Nephron progenitor cell (in vitro differentiated cells): ENCODE results near the gene AP4B1.
"Not testable (repeated sequence)": the region's sequence is repeated elsewhere in the genome, so short reads cannot be mapped to it uniquely, and the experiment has no call there.

Experiments used
- DNase-seq: peaks from one replicate; pipeline ENCODE4 v3.0.0; 2021
- H3K27ac Mint-ChIP-seq: 2 replicates; pipeline ENCODE4 v1.8.0; 2021; ENCODE audit warnings: mild to moderate bottlenecking, moderate library complexity, mixed read lengths
- H3K27me3 Mint-ChIP-seq: 2 replicates; pipeline ENCODE4 v1.8.0; 2021; ENCODE audit warnings: mild to moderate bottlenecking, low read depth, mixed read lengths; ENCODE audit not compliant: poor library complexity
- H3K36me3 Mint-ChIP-seq: 2 replicates; pipeline ENCODE4 v1.8.0; 2021; ENCODE audit warnings: low read depth, mixed read lengths
- H3K4me1 Mint-ChIP-seq: 2 replicates; pipeline ENCODE4 v1.8.0; 2021; ENCODE audit warnings: mixed read lengths
- H3K4me3 Mint-ChIP-seq: 2 replicates; pipeline ENCODE4 v1.8.0; 2021; ENCODE audit warnings: mild to moderate bottlenecking, moderate library complexity, mixed read lengths
- H3K9me3 Mint-ChIP-seq: 2 replicates; pipeline ENCODE4 v1.8.0; 2021; ENCODE audit warnings: mild to moderate bottlenecking, moderate library complexity, mixed read lengths
- TF ChIP-seq, protein P1 (sequence below): fragments of 200-600 bp; sonication (generic); IDR thresholded peaks from 2 replicates; pipeline ENCODE4 v1.5.0; 2021; ENCODE audit warnings: antibody characterized with exemption

Gene AP4B1

DNA sequence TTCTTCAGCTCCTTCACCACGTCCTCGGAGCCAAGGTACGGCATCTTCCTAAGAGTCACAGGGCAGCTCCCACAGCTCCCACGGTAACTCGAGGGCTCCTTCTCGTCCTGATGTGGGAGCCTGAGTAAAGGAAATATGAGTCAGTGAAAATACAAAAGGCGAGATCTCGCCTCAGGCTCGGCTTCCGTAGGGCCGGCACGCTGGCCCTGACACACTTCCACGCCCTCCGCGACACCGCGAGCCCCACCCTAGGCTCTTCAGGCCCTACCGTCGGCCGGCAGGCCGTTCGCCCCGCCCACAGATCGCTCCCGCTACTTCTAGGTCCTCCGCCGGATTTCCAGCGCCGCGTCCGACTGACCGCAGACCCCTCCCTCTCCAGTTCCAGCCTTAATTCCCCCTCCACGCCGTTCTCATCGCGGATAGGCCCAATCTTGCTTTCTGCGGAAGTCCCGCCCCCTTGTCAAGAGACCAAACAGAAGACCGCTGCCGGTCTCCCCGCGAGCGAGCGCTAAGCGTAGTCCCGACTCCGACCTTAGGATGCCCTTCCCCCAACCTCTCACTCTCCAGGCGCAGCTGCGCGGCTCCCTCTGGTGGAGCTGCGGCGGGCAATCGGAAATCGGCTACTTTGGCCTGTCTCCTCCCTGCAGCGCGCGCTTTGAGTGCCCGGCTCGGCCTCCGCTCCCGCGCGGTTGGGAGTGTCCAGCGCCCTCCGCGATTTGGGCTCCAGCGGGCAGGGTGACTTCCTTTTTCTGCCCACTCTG, at the start of gene AP4B1, which contains the start of gene DCLRE1B:
Gene AP4B1, minus strand, starts transcription at position 126 of the 761 bp plus-strand sequence. Its CDS starts 82 bp downstream, at position 44.
Gene DCLRE1B, plus strand, starts transcription at position 653 of the 761 bp plus-strand sequence. CDS start 261 bp downstream, outside the sequence.
- Mint-ChIP-seq H3K9me3 (no peaks in the 10 kb centered on the region), H3K27me3 (peaks cover 3% of the 10 kb centered on the region), H3K36me3 (peaks cover 25% of the 10 kb centered on the region), H3K4me1 (peaks cover 22% of the 10 kb centered on the region), H3K27ac (peak within 1 kb of the TSS; percentile 98), H3K4me3 (peak within 1 kb of the TSS; percentile 99)
- DNase-seq: peak; percentile 95
- TF ChIP-seq, protein P1, sequence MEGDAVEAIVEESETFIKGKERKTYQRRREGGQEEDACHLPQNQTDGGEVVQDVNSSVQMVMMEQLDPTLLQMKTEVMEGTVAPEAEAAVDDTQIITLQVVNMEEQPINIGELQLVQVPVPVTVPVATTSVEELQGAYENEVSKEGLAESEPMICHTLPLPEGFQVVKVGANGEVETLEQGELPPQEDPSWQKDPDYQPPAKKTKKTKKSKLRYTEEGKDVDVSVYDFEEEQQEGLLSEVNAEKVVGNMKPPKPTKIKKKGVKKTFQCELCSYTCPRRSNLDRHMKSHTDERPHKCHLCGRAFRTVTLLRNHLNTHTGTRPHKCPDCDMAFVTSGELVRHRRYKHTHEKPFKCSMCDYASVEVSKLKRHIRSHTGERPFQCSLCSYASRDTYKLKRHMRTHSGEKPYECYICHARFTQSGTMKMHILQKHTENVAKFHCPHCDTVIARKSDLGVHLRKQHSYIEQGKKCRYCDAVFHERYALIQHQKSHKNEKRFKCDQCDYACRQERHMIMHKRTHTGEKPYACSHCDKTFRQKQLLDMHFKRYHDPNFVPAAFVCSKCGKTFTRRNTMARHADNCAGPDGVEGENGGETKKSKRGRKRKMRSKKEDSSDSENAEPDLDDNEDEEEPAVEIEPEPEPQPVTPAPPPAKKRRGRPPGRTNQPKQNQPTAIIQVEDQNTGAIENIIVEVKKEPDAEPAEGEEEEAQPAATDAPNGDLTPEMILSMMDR: no peak

DNA sequence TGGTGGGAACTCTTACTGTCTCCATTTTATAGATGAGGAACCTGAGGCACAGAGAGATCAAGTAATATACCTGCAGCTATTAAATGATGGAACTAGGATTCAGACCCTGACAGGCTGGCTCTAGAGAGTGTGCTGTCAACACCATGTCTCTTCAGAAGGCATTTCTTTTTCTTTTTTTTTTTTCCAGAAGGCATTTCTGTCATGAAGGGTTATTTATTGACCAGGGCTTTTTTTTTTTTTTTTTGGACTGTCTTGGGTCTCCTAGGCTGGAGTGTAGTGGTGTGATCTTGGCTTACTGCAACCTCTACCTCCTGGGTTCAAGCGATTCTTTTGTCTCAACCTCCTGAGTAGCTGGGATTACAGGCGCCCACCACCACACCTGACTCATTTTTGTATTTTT, 47.1 kb upstream of the AP4B1 start:
- Mint-ChIP-seq H3K36me3 (peaks cover 28% of the 10 kb centered on the region), H3K27ac (no peak overlapping the region), H3K4me1 (peaks cover 20% of the 10 kb centered on the region), H3K9me3 (no peaks in the 10 kb centered on the region), H3K27me3 (no peaks in the 10 kb centered on the region), H3K4me3 (no peak overlapping the region)
- DNase-seq: no peak
- TF ChIP-seq, protein P1: no peak

DNA sequence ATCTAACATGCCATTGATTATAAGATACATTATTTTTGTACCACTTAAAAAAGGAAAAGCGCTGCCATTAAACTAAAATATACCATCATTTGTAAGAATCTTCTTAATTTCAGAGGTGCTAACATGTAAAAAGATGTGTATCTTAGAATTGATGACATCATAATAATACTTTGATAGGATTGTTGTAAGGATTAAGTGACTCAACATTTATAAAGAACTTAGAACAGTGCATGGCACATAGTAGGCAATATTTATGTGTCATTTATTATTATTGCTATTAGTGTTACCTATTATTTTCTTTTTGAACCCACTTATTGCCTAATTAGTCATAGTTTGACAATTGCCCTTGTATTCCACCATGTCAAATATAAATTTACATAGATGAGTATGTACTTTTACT, 46.3 kb upstream of the AP4B1 start:
- Mint-ChIP-seq H3K9me3 (no peaks in the 10 kb centered on the region), H3K36me3 (peaks cover 28% of the 10 kb centered on the region), H3K27ac (no peak overlapping the region), H3K4me3 (no peak overlapping the region), H3K27me3 (no peaks in the 10 kb centered on the region), H3K4me1 (peaks cover 28% of the 10 kb centered on the region)
- TF ChIP-seq, protein P1: no peak
- no peak for DNase-seq

DNA sequence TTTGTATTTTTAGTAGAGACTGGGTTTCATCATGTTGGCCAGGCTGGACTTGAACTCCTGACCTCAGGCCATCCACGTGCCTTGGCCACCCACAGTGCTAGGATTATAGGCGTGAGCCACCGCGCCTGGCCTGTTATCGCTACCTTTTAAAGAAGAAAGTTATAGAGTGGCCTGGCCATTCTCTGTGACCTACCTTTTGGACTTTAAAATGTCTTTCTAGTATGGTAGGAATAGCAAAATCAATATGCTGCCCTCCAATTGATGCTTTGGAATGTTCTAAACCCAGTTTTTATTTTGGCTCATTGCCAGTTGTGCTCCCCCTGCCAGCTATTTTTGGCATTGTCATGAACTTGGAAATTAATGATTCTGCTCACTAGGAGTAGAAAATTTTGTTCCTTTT, 44.4 kb upstream of the AP4B1 start:
- DNase-seq: no peak

DNA sequence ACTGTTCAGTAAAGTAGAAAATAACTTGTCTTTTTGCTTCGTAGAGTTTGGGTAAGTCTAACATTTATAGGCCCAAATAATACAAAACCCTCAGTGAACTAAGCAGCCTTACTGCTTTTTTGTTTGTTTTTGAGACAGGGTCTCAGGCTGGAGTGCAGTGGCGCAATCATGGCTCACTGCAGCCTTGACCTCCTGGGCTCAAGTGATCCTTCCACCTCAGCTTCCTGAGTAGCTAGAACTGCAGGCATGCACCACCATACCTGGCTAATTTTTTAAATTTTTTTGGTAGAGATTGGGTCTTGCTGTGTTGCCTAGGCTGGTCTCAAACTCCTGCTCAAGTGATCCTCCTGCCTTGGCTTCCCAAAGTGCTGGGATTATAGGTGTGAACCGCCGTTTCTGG, 43.6 kb upstream of the AP4B1 start:
- H3K4me1 Mint-ChIP-seq: peaks cover 30% of the 10 kb centered on the region

More for the DNA sequence above, 44.4 kb upstream of the AP4B1 start:
- H3K4me3 Mint-ChIP-seq: no peak overlapping the region
- no peak overlapping the region for H3K27ac Mint-ChIP-seq
- H3K9me3 Mint-ChIP-seq: peaks cover 13% of the 10 kb centered on the region
- H3K4me1 Mint-ChIP-seq: peaks cover 30% of the 10 kb centered on the region
- peaks cover 32% of the 10 kb centered on the region for H3K36me3 Mint-ChIP-seq
- H3K27me3 Mint-ChIP-seq: no peaks in the 10 kb centered on the region
- TF ChIP-seq, protein P1: peak; percentile 12

DNA sequence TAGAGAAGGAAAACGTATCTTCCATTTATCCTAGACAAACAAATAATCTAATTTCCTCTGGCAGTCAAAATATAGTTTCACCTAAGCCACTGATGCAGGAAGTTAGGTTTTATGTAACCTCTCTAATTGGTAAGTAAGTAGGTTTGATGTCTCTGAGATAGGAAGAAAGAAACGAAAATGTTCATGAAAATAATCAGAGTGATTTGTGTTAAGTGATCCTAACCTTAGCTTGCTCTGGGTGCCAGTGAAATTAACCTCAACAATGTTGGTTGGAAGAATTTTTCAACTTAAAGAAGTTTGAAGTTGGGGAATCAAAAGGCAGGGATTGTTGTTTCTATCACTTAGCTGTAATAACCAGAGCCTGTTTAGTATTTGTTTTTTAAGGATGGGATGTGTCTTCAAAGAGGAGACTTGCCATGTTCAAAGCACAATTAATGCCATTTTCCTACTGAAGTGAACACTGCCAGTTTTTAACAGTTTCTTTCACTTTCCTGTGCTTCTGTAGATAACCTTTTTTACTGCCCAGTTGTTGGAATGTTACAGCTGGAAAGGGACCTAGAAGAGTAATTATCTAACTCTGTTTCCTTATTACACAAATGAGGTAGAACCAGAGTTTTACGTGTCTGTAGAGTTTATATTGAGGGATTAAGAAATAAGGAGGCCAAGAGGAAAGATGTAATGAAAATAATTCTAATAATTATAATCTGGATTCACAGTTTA, 42.9 kb upstream of the AP4B1 start:
- H3K27me3 Mint-ChIP-seq: no peaks in the 10 kb centered on the region
- H3K4me3 Mint-ChIP-seq: no peak overlapping the region
- peaks cover 17% of the 10 kb centered on the region for H3K9me3 Mint-ChIP-seq

More for the DNA sequence above, 43.6 kb upstream of the AP4B1 start:
- H3K27me3 Mint-ChIP-seq, DNase-seq, H3K4me3 Mint-ChIP-seq: not testable (repeated sequence)
- Mint-ChIP-seq H3K36me3 (peaks cover 32% of the 10 kb centered on the region), H3K27ac (peak overlapping the region; percentile 84), H3K9me3 (peaks cover 16% of the 10 kb centered on the region)

More for the DNA sequence above, 42.9 kb upstream of the AP4B1 start:
- Mint-ChIP-seq H3K36me3 (peaks cover 34% of the 10 kb centered on the region), H3K4me1 (peaks cover 30% of the 10 kb centered on the region), H3K27ac (peak overlapping the region; percentile 70)
- TF ChIP-seq, protein P1: no peak
- no peak for DNase-seq
